Spinal cord (tissue), 10 donors: Measurements from ENCODE around the gene LLGL2. TPM values are rescaled to one million over a fixed set of nuclear protein-coding genes. Genes with fewer than 3 reads are reported as not detected.
"Not testable (repeated sequence)": the region's sequence is repeated elsewhere in the genome, so short reads cannot be mapped to it uniquely, and the experiment has no call there.

Experiments
- DNase-seq, 6 donors: peaks; one replicate each; pipeline versions ENCODE4 v3.0.0 to v3.0.0-alpha.2; 2013 to 2015; ENCODE audit warnings: low spot score in 6 of 6, low read depth in 4 of 6
- H3K27ac ChIP-seq: one replicate; pipeline ENCODE4 v1.5.1; 2013; ENCODE audit warnings: low read depth, low read length, control low read depth
- H3K27me3 ChIP-seq: one replicate; pipeline ENCODE4 v1.6.1; 2013; ENCODE audit warnings: low read length; ENCODE audit not compliant: control insufficient read depth, insufficient read depth
- H3K36me3 ChIP-seq: one replicate; pipeline ENCODE4 v1.6.1; 2013; ENCODE audit warnings: low read length; ENCODE audit not compliant: control insufficient read depth, insufficient read depth
- H3K4me1 ChIP-seq: one replicate; pipeline ENCODE4 v1.6.1; 2013; ENCODE audit warnings: low read length; ENCODE audit not compliant: control insufficient read depth, insufficient read depth
- H3K4me3 ChIP-seq: one replicate; pipeline ENCODE4 v1.5.1; 2013; ENCODE audit warnings: low read depth, low read length, control low read depth
- H3K9me3 ChIP-seq: one replicate; pipeline ENCODE4 v1.6.1; 2013; ENCODE audit warnings: low read length; ENCODE audit not compliant: control insufficient read depth, insufficient read depth
- WGBS: methylation state at CpG from one replicate; pipeline ENCODE4 v1.1.5; 2013; ENCODE audit warnings: missing lambda C conversion rate; ENCODE audit not compliant: insufficient coverage; 5-methylcytosine and 5-hydroxymethylcytosine counted together
- polyA plus RNA-seq, 2 donors: library from polyadenylated mRNA; unstranded; fragments of 120-200 nt; gene quantifications; one replicate each; pipeline ENCODE4 v1.2.1, GENCODE V29; 2013; ENCODE audit not compliant: insufficient read length in 2 of 2
- total RNA-seq, 2 donors: library from RNA; depleted of rRNA in 1 of 2; stranded (reverse); fragments of 120-200 nt in 1 of 2; fragments of >200 nt in 1 of 2; gene quantifications; one replicate each; pipeline versions ENCODE4 v1.2.3 to v1.2.4, GENCODE V29; 2013 to 2014
- donor health status: healthy.

Gene LLGL2
- total and polyA plus RNA-seq, 4 donors = 2.0 to 9.9 (median 5.7) TPM

DNA sequence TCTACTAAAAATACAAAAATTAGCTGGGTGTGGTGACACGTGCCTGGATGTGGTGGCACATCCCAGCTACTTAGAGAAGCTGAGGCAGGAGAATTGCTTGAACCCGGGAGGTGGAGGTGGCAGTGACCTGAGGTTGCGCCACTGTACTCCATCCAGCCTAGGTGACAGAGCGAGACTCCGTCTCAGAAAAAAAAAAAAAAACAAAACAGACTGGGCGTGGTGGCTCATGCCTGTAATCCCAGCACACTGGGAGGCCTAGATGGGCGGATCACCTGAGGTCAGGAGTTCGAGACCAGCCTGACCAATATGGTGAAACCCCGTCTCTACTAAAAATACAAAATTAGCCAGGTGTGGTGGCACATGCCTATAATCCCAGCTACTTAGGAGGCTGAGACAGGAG is 67.9 kb downstream of the LLGL2 start:
- Histone ChIP-seq H3K4me1 (peaks cover 19% of the 10 kb centered on the region), H3K36me3 (peaks cover 29% of the 10 kb centered on the region)
- H3K9me3 ChIP-seq, H3K27ac ChIP-seq, H3K4me3 ChIP-seq, H3K27me3 ChIP-seq, DNase-seq: not testable (repeated sequence)
- WGBS = 87% methylated on average over 6 of the region's 9 CpGs

GRCh38 chr17:75594499-75595283 is 69.2 kb downstream of the LLGL2 start:
- H3K27me3 ChIP-seq = no peaks in the 10 kb centered on the region
- H3K4me3 ChIP-seq = no peak overlapping the region
- H3K9me3 ChIP-seq = no peaks in the 10 kb centered on the region
- H3K27ac ChIP-seq = no peak overlapping the region
- no peak for DNase-seq
- peaks cover 29% of the 10 kb centered on the region for H3K36me3 ChIP-seq
- WGBS = 74% methylated on average over 27 of the region's 28 CpGs
- peaks cover 12% of the 10 kb centered on the region for H3K4me1 ChIP-seq

DNA sequence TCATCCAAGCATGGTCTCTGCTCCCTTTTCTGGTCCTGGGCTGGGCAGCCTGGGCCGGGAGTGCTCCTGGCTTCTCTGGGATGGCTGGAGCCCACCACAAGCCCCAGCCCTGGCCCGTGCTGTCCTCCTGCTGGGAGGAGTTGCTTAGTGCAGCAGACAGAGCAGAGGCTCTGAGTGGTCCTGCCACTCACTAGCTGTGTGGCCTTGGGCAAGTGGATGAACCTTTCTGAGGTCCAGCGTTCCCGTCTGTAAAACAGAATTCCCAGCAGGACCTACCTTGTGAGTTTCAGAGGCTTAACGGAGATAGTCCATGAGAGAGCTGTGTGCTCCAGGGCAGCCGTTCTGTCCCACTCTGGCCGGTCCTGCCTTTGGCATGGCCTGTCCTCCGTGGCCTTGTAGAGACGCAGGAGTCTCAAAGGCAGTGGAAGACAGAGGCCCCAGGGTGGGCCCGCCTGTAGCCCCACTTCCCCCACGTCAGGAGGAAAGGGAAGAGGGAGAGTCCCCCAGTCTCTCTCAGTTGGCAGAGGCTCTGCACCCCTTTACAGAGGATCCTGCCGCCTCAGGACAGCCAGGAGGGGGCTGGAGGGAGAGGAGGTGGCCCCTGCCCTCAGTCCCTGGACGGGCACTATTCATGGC is 69.9 kb downstream of the LLGL2 start:
- H3K9me3 ChIP-seq = no peaks in the 10 kb centered on the region
- H3K27me3 ChIP-seq = no peaks in the 10 kb centered on the region
- WGBS = 75% methylated on average over 11 of the region's 13 CpGs
- H3K4me3 ChIP-seq = no peak overlapping the region
- peaks cover 26% of the 10 kb centered on the region for H3K36me3 ChIP-seq
- peaks cover 4% of the 10 kb centered on the region for H3K4me1 ChIP-seq
- no peak for DNase-seq
- H3K27ac ChIP-seq = no peak overlapping the region

- Histone ChIP-seq H3K9me3 (no peaks in the 10 kb centered on the region), H3K4me3 (no peak overlapping the region), H3K27ac (no peak overlapping the region), H3K4me1 (no peaks in the 10 kb centered on the region), H3K27me3 (no peaks in the 10 kb centered on the region), H3K36me3 (peaks cover 21% of the 10 kb centered on the region)
- WGBS = 74% methylated on average over 6 of the region's 6 CpGs
- DNase-seq = no peak
These were observed 70.4 kb downstream of the LLGL2 start for GRCh38 chr17:75595920-75596313.

- DNase-seq = no peak
- WGBS = 86% methylated on average over 16 of the region's 17 CpGs
- H3K9me3 ChIP-seq = no peaks in the 10 kb centered on the region
These were observed 71.0 kb downstream of the LLGL2 start for GRCh38 chr17:75596320-75597087.

GRCh38 chr17:75601057-75601987 is 75.8 kb downstream of the LLGL2 start:
- 51% methylated on average over 18 of the region's 28 CpGs for WGBS
- H3K4me1 ChIP-seq = no peaks in the 10 kb centered on the region
- no peak overlapping the region for H3K4me3 ChIP-seq
- DNase-seq = no peak
- no peak overlapping the region for H3K27ac ChIP-seq
- no peaks in the 10 kb centered on the region for H3K9me3 ChIP-seq
- H3K27me3 ChIP-seq = no peaks in the 10 kb centered on the region
- peaks cover 13% of the 10 kb centered on the region for H3K36me3 ChIP-seq

More at GRCh38 chr17:75596320-75597087, 71.0 kb downstream of the LLGL2 start:
- Histone ChIP-seq H3K4me1 (no peaks in the 10 kb centered on the region), H3K4me3 (no peak overlapping the region), H3K27me3 (no peaks in the 10 kb centered on the region), H3K27ac (no peak overlapping the region), H3K36me3 (peaks cover 18% of the 10 kb centered on the region)

- 89% methylated on average over 12 of the region's 12 CpGs for WGBS
- Histone ChIP-seq H3K36me3 (peaks cover 14% of the 10 kb centered on the region), H3K4me3 (no peak overlapping the region), H3K27ac (no peak overlapping the region), H3K4me1 (no peaks in the 10 kb centered on the region), H3K27me3 (no peaks in the 10 kb centered on the region), H3K9me3 (no peaks in the 10 kb centered on the region)
- no peak for DNase-seq
These were observed 77.1 kb downstream of the LLGL2 start for GRCh38 chr17:75602644-75603043.

DNA sequence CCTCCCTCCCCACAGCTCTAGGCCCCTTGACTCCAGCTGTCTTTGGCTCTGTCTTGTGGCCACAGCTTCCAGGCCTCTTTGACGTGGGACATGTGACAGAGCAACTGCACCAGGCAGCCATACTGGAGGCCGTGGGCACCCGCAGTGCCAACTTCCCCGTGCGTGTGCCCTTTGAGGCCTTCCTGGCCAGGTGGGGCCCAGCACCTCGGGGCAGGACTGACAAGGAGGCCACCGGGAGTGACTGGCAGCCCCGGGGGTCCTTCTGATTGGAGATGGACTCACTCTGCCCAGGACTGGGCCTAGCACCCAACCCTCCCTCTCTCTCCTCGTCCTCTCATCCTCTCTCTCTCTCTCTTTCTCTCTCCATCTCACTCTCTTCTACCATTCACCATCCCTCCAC is 77.6 kb downstream of the LLGL2 start:
- no peaks in the 10 kb centered on the region for H3K9me3 ChIP-seq
- DNase-seq = no peak
- H3K4me1 ChIP-seq = no peaks in the 10 kb centered on the region
- no peaks in the 10 kb centered on the region for H3K27me3 ChIP-seq
- no peak overlapping the region for H3K4me3 ChIP-seq
- peaks cover 14% of the 10 kb centered on the region for H3K36me3 ChIP-seq
- WGBS = 84% methylated on average over 8 of the region's 9 CpGs
- H3K27ac ChIP-seq = no peak overlapping the region
